HG03135 (cell line): ENCODE measurements around the gene BASP1.

ENCODE experiments used
- ATAC-seq: cut with Tn5 transposase; IDR thresholded peaks from one replicate; pipeline ENCODE4 v1.9.1; 2021; ENCODE audit warnings: mild to moderate bottlenecking, moderate library complexity; ENCODE audit not compliant: unreplicated experiment

The BASP1 gene

DNA sequence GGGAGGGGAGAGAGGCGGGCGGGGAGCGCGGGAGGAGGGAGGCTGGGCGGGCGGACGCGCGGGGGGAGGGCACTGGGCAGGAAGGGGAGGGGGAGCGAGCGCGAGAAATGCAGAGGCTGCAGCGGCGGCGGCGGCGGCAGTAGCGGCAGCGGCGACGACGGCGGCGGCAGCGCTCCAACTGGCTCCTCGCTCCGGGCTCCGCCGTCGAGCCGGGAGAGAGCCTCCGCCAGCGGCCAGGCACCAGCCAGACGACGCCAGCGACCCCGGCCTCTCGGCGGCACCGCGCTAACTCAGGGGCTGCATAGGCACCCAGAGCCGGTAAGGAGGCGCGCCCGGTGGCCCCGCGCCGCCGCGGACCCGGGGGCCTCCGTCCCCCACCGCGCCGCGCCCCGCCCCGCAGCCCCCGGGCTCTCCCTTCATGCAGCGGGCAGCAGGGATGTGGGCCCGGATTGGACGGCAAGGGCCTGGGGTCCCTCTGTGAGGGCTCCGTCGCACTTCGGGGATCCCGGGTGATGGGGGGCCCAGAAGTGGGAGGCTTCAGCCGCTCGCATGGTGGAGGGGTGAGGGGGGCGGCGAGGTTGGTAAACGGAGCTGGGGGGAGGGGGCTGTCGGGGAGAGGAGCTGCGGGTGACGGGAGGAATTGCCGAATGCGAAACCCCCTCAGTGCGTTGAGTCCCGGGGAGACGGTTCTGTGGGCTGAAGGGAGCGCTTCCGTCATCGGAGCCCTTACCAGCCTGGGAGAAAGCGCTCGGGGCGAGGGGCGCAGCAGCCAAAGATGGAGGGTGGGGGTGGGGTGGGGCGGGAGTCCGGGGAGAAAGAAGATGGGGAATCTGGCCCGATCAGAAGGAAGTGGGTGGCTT lies at the start of gene BASP1:
TSS of gene BASP1 (plus strand) at position 139 of the 860 bp plus-strand sequence. CDS start 57,586 bp downstream, outside the sequence.
- ATAC-seq: peak; percentile 49

- no peak for ATAC-seq
These were observed 47.9 kb upstream of the BASP1 start for GRCh38 chr5:17169507-17169906.

DNA sequence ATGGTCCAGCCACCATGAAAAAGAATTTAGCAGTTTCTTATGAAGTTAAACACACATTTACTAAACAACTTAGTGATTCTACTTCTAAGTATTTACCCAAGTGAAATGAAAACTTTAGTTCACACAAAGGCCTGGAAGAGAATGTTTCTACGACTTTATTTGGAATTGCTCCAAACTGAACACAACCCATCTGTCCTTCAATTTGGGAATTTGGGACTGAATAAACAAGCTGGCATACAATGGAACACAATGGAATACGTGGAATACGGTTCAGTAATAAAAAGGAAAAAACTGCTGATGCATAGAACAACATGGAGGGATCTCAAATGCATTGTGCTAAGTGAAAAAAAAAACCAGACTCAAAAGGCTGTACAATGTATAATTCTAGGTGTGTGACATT lies 44.6 kb upstream of the BASP1 start:
- no peak for ATAC-seq

DNA sequence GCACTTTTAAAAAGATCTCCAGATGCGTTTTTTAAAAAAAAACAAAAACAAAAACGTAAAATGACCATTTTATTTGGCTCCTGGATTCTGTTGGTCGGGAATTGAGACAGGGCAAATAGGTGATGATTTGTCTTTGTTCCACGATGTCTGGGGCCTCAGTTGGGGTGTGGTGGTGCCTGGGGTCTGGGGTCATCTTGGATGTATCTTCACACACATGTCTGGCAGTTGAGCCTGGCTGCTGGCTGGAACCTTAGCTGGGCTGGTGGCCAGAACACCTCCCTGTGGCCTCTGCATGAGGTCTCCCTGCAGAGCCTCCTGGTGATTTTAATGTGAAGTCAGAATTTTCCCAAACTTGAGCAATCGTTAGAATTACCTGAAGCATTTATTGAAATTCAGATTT lies 42.5 kb upstream of the BASP1 start:
- no peak for ATAC-seq

DNA sequence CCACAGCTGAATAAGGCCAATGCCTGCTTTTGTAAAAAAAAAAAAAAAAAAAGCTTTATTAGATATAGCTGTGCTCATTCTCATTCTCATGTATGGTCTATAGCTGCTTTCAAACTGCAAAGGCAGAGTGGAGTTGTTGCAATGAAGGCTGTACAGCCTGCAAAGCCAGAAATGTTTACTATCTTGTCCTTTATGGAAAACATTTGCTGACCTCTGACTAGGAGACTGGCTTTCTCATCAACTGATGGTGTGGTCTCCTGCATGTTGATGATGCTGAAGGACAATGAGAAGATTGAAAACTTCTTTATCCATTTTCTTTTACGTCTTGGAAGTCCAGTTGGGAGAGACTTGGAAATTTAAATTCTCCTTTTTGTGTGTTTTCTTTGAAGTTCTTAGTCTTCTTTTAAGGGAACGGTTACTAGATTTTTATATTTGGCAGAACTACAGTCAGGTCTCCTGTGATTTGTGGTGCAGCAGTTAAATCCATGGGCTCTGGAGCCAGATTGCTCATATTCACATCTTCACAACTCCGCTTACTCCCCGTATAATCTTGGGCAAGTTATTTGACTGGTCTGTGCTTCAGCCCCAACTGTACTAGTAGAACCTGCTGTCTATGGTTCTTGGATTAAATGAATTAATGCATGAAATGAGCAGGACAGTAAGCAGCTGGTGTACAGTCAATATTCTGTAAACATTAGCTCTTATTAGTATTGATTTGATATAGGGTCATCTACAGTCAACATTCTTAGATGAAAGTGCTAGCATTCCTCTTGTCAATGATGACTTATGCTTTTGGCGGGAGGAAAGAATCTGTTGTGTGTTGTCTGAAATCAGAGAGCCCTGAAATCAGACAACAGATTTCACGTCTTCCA lies 39.7 kb upstream of the BASP1 start:
- no peak for ATAC-seq

DNA sequence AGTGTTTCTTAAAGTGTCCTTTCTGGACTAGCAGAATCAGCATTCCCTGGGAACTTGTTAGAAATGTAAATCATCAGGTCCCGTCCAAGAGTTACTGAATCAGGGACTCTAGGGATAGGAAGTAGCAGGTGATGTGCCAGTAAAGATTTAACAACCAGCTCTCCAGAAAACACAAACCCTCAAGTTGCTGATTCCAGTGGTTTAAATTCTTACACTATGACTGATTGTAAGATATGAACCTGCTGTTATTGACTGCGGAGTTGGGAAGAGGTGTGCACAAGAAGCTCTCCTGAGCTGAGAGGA lies 39.1 kb upstream of the BASP1 start:
- no peak for ATAC-seq

DNA sequence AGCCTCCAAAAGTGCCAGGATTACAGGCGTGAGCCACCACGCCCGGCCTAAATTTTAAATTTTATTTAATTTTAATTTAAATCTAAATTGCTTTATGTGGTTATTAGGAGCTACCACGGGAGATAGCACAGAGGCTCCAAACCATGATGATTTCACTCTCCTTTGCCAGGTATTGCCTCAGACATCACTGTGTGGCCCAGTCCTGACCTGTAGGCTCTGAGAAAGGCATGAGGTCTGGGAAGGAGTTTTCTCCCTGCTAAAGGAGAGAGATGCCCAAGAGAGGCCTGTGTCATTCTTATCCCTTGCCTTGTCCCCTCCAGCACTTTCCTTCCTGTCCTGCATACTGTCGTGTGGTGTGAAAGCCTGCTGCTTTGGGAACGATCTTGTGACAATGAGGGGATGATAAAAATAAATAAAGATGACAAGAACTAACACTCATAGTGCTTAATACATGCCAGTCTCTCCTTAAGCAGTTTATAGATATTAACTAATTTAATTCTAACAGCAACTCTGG lies 37.0 kb upstream of the BASP1 start:
- no peak for ATAC-seq

- no peak for ATAC-seq
These were observed 36.3 kb upstream of the BASP1 start for GRCh38 chr5:17180864-17181723.

GRCh38 chr5:17182494-17182893 lies 34.9 kb upstream of the BASP1 start:
- no peak for ATAC-seq

DNA sequence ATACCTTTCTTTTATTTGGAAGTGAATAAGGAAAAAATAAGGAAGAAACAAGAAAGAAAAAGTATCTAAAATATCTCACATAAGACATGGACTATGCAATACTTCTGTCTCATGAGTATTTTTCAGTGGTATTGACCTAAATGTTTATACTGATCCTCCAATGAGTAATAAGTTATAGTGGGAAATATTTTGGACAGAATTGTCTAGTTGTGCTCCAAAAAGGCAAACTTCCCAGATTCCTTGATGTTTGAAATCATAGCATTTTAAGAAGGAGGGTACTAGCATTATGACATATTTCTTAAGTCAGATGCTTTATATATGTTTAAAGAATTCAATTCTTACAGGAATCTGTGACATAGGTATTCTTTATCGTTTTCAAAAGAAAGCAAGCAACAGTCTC lies 34.5 kb upstream of the BASP1 start:
- ATAC-seq: no peak

DNA sequence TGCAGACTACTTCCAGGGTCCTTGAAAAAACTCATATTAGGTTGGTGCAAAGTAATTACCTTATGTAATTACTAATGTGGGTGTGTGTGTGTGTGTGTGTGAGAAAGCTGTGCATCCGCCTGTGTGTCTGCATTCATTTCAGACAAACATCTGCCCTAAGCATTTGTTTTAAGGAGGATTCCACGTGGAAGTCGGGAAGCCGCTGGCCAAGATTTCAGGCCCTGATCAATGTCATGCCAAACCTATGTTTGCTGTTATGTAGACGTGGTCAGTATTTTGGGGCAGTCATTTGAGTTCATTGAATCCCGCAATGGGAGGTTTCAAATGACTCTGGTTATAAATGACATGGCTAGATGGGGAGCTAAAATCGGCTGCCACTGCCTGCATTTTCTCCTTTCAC lies 33.6 kb upstream of the BASP1 start:
- ATAC-seq: no peak

DNA sequence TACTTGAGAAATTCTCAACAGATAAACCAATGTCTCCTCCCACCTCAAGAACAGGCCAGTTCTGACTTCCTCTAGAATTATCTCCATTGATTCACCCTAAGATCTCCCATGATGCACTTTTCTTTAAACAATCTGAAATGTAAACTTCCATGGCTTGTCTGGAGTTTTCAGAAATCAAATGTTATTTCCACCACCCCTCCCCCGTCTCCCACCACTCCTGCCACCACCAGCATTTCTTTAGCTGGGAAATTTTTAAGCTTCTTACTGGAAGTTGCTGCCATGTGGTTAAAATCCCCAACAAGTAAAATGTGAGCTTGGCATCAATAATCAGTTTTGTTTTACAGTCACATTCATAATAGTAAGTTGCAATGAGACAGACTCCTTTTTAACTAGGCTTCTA lies 32.8 kb upstream of the BASP1 start:
- ATAC-seq: no peak

GRCh38 chr5:17185349-17185748 lies 32.1 kb upstream of the BASP1 start:
- no peak for ATAC-seq

GRCh38 chr5:17185773-17186172 lies 31.7 kb upstream of the BASP1 start:
- no peak for ATAC-seq

DNA sequence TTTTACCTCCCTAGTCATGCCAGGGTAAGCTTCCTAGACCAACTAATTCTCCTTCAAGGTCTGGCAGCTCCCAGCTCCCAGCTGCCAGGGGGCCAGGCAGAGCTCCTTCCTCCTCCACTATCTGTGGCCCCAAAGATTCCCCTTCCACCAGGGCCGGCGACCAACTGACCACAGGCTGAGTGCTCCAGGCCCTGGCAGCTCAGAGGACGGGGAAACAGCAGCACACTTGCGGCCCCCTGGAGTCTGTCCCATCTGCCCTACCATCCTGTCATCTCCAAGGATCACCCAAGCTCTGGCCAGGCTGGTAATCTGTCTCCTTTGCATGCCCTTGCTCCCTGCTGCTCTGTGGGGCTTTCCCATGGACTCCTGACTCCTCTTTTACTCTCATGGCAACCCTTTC lies 31.2 kb upstream of the BASP1 start:
- no peak for ATAC-seq

- no peak for ATAC-seq
These were observed 30.2 kb upstream of the BASP1 start for GRCh38 chr5:17187011-17187785.

- no peak for ATAC-seq
These were observed 29.7 kb upstream of the BASP1 start for GRCh38 chr5:17187786-17188170.

GRCh38 chr5:17189381-17190036 lies 27.9 kb upstream of the BASP1 start:
- ATAC-seq: no peak

GRCh38 chr5:17190242-17190778 lies 27.1 kb upstream of the BASP1 start:
- ATAC-seq: no peak
